Activated T-helper 17 cell treated with anti-CD3 and anti-CD28 coated beads, Interleukin-2, amount 50 U/mL, for 72 hours (primary cell): Measurements from ENCODE around the gene POLR3E. TPM values are rescaled to one million over a fixed set of nuclear protein-coding genes. Genes with fewer than 3 reads are reported as not detected.
A peak's percentile ranks its signal among the peaks of the same experiment; 100 is the strongest.

Source experiments
- ATAC-seq: fragments of 150-1000 bp; cut with Tn5 transposase; replicated peaks from 2 replicates; pipeline ENCODE4 v1.10.0; 2021; ENCODE audit warnings: mild to moderate bottlenecking, moderate library complexity
- H3K27ac Mint-ChIP-seq: one replicate; pipeline ENCODE4 v1.8.0; 2022; ENCODE audit warnings: mixed read lengths
- H3K27me3 Mint-ChIP-seq: one replicate; pipeline ENCODE4 v1.8.0; 2022; ENCODE audit warnings: mixed read lengths
- H3K36me3 Mint-ChIP-seq: one replicate; pipeline ENCODE4 v1.8.0; 2022; ENCODE audit warnings: low read depth, mild to moderate bottlenecking, mixed read lengths
- H3K4me1 Mint-ChIP-seq: one replicate; pipeline ENCODE4 v1.8.0; 2022; ENCODE audit warnings: mixed read lengths
- H3K4me3 Mint-ChIP-seq: one replicate; pipeline ENCODE4 v1.8.0; 2022; ENCODE audit warnings: mild to moderate bottlenecking, mixed read lengths
- H3K9me3 Mint-ChIP-seq: one replicate; pipeline ENCODE4 v1.8.0; 2022; ENCODE audit warnings: mixed read lengths
- total RNA-seq, 2 donors: library from RNA; stranded (reverse); gene quantifications; one replicate each; pipeline ENCODE4 v1.2.3, GENCODE V29; 2022

Gene POLR3E, protein sequence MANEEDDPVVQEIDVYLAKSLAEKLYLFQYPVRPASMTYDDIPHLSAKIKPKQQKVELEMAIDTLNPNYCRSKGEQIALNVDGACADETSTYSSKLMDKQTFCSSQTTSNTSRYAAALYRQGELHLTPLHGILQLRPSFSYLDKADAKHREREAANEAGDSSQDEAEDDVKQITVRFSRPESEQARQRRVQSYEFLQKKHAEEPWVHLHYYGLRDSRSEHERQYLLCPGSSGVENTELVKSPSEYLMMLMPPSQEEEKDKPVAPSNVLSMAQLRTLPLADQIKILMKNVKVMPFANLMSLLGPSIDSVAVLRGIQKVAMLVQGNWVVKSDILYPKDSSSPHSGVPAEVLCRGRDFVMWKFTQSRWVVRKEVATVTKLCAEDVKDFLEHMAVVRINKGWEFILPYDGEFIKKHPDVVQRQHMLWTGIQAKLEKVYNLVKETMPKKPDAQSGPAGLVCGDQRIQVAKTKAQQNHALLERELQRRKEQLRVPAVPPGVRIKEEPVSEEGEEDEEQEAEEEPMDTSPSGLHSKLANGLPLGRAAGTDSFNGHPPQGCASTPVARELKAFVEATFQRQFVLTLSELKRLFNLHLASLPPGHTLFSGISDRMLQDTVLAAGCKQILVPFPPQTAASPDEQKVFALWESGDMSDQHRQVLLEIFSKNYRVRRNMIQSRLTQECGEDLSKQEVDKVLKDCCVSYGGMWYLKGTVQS
- total RNA-seq = 10 to 100 TPM; 48.9 to 76.2 TPM

DNA sequence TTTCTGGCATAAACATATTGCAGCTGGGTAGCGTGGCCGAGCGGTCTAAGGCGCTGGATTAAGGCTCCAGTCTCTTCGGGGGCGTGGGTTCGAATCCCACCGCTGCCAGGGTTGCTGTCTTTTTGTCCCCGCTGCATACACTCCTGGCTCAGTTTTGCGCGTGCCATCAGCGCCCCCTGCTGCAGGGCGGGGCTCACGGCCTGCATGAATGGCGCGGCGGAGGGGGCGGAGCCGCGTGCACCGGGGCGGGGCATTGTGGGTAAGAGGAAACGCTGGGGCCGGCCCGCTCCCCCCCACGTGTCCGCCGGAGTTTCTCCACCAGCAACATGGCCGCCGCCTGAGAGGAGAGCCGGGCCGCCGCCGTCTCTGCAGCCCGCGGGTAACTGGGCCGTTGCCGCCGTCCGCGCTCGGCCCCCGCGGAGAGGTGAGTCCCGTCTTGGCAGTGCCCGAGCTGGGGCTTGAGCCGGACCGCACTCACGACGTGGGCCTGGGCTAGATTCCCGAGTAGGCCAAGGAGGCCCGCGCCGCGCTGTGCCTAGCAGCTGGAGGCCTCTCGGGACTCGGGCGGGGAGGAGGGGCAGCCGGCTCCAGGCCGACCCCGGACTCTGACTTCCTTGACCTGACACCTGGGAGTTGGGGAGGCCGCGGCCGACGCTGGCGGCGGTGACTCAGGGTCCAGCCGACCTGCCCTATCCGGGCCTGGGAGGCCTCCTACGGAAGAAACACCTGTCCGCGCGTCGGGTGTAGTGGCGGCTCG, at the start of gene POLR3E:
TSS of gene POLR3E (plus strand) at position 296 of the 757 bp plus-strand sequence. CDS start 5,560 bp downstream, outside the sequence.
- peaks cover 55% of the 10 kb centered on the region for H3K36me3 Mint-ChIP-seq
- H3K9me3 Mint-ChIP-seq = no peaks in the 10 kb centered on the region
- H3K4me3 Mint-ChIP-seq = peak within 1 kb of the TSS; percentile 91
- no peaks in the 10 kb centered on the region for H3K27me3 Mint-ChIP-seq
- peak within 1 kb of the TSS; percentile 100 for H3K27ac Mint-ChIP-seq
- peaks cover 40% of the 10 kb centered on the region for H3K4me1 Mint-ChIP-seq
- peak; percentile 86 for ATAC-seq

DNA sequence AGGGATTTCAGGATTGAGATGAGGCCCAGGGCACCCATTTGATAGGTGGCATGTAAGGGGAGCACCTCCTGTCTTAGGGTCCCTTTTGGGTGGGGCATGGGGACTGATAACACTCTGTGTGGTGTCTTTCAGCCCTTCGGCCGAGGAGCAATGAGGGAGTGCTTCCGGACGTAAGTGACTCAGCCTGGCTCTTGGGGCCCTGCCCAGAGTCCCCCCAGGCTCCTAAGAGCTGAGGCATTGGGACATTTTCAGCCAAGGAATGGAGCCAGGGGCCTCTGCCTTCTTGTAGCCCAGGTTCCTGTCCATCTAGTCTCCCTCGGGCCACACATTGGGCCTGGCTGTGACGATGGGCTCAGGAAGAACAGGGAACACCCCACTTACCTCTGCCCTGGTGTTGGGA, 46.7 kb upstream of the POLR3E start:
- H3K4me3 Mint-ChIP-seq = no peak overlapping the region
- no peak overlapping the region for H3K27ac Mint-ChIP-seq
- peaks cover 69% of the 10 kb centered on the region for H3K36me3 Mint-ChIP-seq
- no peak for ATAC-seq
- H3K9me3 Mint-ChIP-seq = no peaks in the 10 kb centered on the region
- H3K27me3 Mint-ChIP-seq = no peaks in the 10 kb centered on the region
- H3K4me1 Mint-ChIP-seq = no peaks in the 10 kb centered on the region

DNA sequence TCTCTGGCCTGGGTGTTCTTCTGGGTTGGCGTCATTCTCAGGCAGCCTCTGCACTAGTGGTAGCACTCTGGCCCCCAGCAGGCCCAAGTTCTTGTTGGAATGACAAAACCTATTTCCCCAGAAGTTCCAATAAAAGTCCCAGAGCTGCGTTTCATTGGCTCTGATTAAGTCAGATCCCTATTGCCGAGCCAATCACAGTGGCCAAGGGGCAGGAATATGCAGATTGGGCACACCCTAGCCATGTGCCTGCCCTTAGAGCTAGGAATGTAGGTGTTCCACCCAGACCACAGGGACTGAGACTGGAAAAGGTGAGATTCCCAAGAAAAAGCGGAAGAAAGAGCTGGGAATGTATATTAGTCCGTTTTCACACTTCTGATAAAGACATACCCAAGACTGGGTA, 44.9 kb upstream of the POLR3E start:
- Mint-ChIP-seq H3K36me3 (peaks cover 68% of the 10 kb centered on the region), H3K9me3 (no peaks in the 10 kb centered on the region), H3K4me1 (no peaks in the 10 kb centered on the region), H3K4me3 (no peak overlapping the region), H3K27ac (no peak overlapping the region), H3K27me3 (no peaks in the 10 kb centered on the region)
- ATAC-seq = no peak

DNA sequence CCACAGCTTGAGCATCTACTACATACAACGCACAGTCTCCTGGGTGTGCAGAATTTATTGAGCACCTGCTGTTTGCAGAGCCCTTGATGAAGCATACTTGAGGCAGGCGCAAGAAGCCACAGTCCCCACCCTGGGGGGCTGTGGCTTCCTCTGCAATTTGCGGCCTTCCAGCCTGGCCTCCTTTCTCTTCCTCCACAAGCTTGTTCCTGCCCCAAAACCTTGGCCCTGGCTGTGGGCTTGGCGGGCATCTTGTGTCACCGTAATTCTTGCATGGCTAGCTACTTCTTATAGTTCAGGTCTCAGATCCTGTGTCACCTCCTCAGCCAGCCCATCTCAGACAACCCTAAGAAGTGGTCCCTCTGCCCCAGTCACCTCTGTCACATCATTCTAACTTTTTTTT, 43.9 kb upstream of the POLR3E start:
- Mint-ChIP-seq H3K4me1 (no peaks in the 10 kb centered on the region), H3K27me3 (no peaks in the 10 kb centered on the region), H3K27ac (no peak overlapping the region), H3K4me3 (no peak overlapping the region), H3K36me3 (peaks cover 68% of the 10 kb centered on the region), H3K9me3 (no peaks in the 10 kb centered on the region)
- ATAC-seq = no peak

DNA sequence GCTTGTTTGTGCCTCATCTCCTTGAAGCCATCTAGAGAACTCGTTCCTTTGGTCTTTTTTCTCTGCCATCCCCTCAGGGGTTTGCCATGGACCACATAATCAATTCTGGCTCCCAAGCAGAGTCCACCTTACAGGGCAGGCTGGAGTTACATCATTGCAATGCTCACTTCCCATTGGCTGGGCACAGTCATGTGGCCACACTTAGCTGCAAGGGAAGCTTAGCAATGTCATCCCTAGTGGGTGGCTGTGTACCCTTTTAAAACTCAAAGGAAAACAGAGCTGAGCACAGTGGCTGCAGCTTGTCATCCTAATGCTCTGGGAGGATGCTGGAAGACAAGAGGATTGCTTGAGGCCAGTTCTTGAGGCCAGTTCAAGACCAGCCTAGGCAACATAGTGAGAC, 41.9 kb upstream of the POLR3E start:
- Mint-ChIP-seq H3K4me3 (no peak overlapping the region), H3K27ac (no peak overlapping the region), H3K36me3 (peaks cover 79% of the 10 kb centered on the region), H3K27me3 (no peaks in the 10 kb centered on the region), H3K4me1 (no peaks in the 10 kb centered on the region), H3K9me3 (no peaks in the 10 kb centered on the region)
- ATAC-seq = no peak

DNA sequence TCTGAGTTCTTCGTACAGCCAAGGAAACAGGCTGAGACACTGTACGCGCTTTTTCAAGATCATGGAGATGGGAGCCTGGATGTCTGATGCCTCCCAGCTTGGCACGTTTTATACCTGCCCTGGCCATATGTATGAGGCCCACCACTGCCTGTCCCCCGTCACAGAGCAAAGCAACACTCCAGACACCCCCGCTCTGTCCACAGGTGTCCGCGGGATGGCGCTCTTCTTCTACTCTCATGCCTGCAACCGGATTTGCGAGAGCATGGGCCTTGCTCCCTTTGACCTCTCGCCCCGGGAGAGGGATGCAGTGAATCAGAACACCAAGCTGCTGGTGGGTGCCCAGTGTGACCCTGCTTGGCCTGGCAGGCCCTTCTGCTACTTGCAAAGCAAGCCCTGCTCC, 39.8 kb upstream of the POLR3E start:
- H3K27me3 Mint-ChIP-seq = no peaks in the 10 kb centered on the region
- no peak overlapping the region for H3K27ac Mint-ChIP-seq
- H3K4me1 Mint-ChIP-seq = no peaks in the 10 kb centered on the region
- ATAC-seq = no peak
- H3K4me3 Mint-ChIP-seq = no peak overlapping the region
- peaks cover 74% of the 10 kb centered on the region for H3K36me3 Mint-ChIP-seq
- no peaks in the 10 kb centered on the region for H3K9me3 Mint-ChIP-seq

DNA sequence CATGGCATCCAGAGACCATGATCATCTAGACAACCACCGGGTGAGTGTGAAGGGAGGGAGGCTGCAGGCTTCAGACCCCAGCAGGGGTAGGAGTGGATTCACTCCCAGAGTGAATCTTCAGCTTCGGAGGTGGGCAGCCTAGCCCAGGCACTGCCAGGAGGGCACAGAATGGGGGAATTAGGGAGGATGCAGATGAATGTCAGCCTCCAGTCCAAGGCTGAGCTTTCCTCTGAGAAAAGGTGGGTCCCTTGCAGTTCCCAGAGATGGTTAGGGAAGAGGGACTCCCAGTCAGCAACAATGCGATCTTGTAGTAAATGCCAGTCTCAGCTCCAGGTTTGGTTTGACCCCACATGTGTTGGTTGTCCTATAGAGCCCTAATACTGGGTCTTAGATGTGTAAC, 36.7 kb upstream of the POLR3E start:
- Mint-ChIP-seq H3K27ac (peak overlapping the region; percentile 62), H3K36me3 (peaks cover 50% of the 10 kb centered on the region), H3K9me3 (no peaks in the 10 kb centered on the region), H3K4me1 (peaks cover 9% of the 10 kb centered on the region), H3K4me3 (no peak overlapping the region), H3K27me3 (no peaks in the 10 kb centered on the region)
- ATAC-seq = no peak

DNA sequence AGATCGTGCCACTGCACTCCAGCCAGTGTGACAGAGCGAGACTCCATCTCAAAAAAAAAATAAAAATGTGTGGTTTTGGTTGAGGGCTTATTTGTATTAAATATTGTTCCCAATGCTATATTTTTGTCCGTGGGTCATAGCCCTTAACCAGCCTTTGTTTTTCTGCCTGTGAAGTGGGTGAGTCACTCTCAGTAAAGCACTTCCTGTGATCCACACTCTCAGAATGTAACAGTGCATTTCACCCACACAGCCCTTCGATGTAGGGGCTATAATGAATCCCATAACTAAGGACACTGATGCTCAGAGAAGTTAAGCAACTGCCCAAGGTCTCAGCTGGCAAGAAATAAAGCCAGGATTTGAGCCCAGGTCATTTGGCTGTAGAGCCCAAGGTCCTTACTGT, 34.7 kb upstream of the POLR3E start:
- Mint-ChIP-seq H3K4me3 (peak overlapping the region; percentile 53), H3K36me3 (peaks cover 50% of the 10 kb centered on the region), H3K4me1 (peaks cover 9% of the 10 kb centered on the region), H3K27me3 (no peaks in the 10 kb centered on the region), H3K9me3 (no peaks in the 10 kb centered on the region), H3K27ac (peak overlapping the region; percentile 80)
- ATAC-seq = peak; percentile 99

DNA sequence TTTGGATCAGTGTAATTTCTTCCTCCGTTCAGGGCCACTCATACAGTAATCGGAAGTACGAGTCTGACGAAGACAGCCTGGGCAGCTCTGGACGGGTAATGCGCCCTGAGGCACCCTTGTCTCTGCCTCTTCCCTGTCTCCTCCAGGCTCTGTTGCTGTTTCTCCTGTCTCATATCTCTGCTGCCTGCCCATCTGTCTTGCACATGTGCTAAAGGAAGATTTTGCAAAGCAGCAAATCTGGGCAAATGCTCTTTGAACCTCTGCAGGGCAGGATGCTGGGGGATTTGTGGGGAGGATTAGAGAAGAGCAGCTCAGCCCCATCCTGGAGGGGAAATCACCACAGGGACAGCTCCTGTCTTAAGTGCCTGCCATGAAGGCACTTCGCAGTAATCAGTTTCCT, 32.4 kb upstream of the POLR3E start:
- Mint-ChIP-seq H3K27ac (peak overlapping the region; percentile 54), H3K27me3 (no peaks in the 10 kb centered on the region), H3K4me1 (peaks cover 9% of the 10 kb centered on the region), H3K9me3 (no peaks in the 10 kb centered on the region), H3K4me3 (no peak overlapping the region), H3K36me3 (peaks cover 48% of the 10 kb centered on the region)
- ATAC-seq = no peak

DNA sequence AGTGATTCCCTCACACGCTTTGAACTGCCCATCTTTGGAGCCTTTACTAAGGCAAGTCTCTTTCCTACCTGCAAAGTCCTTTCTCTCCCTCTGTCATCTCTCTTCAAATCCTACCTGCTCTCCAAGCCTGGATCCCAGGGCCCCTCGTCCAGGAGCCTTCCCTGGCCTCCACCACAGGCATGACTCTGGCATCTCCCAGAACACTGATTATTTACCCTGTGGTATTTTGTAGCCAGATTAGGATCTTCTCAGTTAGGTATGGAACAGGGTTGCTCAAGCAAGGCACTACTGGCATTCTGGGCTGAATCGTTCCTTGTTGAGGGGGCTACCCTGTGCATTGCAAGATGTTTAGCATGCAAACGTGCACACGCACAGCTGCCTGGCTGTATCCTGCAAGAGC, 31.9 kb upstream of the POLR3E start:
- Mint-ChIP-seq H3K4me1 (peaks cover 11% of the 10 kb centered on the region), H3K36me3 (peaks cover 48% of the 10 kb centered on the region), H3K4me3 (no peak overlapping the region), H3K9me3 (no peaks in the 10 kb centered on the region), H3K27ac (peak overlapping the region; percentile 54), H3K27me3 (no peaks in the 10 kb centered on the region)
- no peak for ATAC-seq

DNA sequence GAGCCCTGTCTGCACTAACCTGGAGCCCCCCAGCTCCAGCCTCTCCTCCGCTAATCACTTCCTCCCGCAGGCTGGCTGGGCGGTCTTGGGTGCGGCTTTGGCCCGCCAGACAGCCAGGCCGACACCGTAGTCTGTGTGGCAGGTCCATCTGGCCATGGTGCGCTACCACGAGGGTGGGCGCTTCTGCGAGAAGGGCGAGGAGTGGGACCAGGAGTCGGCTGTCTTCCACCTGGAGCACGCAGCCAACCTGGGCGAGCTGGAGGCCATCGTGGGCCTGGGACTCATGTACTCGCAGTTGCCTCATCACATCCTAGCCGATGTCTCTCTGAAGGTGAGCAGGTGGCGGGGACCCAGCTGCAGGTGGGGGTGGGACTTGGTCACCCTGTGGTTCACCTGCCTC, 30.7 kb upstream of the POLR3E start:
- Mint-ChIP-seq H3K27me3 (no peaks in the 10 kb centered on the region), H3K27ac (no peak overlapping the region), H3K9me3 (no peaks in the 10 kb centered on the region), H3K4me1 (peaks cover 14% of the 10 kb centered on the region), H3K4me3 (no peak overlapping the region), H3K36me3 (peaks cover 46% of the 10 kb centered on the region)
- no peak for ATAC-seq

DNA sequence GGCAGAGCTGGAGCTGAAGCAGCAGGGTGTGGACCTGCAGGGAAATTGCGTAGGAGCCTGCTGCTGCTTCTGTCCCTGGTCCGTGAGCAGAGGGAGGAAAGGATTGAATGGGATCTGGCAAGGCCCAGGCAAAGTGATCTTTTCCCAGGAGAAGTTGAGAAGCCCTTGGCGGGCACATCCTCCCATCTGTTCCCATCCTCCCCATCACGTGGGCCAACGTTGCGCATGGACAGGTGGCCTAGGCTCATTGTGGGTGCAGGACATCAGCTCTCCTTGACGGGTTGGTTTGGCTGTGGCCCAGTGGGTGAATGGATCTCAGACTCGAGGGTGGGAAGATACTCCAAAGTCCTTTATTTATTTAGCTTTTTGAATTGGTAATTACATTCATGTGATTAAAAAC, 29.4 kb upstream of the POLR3E start:
- no peaks in the 10 kb centered on the region for H3K9me3 Mint-ChIP-seq
- no peak overlapping the region for H3K27ac Mint-ChIP-seq
- ATAC-seq = no peak
- H3K4me1 Mint-ChIP-seq = peaks cover 14% of the 10 kb centered on the region
- H3K4me3 Mint-ChIP-seq = no peak overlapping the region
- H3K36me3 Mint-ChIP-seq = peaks cover 58% of the 10 kb centered on the region
- no peaks in the 10 kb centered on the region for H3K27me3 Mint-ChIP-seq

DNA sequence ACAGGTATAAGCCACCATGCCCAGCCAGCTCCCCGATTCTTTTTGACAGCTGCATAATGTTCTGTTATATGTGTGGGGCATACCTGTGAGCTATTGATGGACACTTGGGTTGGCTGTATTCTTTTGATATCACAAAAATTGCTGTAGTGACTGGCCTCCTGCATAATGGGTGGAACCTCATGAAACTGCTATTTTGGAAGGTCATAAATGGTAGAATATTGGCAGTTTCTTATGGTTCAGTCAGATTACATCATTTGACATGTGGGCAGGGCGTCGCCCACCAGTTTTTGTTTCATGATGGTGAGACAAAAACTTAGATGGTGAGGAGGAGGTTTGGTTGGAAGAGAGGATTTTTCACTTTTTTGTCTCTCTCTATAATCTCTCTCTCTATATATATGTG, 26.7 kb upstream of the POLR3E start:
- Mint-ChIP-seq H3K27me3 (no peaks in the 10 kb centered on the region), H3K36me3 (peaks cover 64% of the 10 kb centered on the region), H3K4me3 (no peak overlapping the region), H3K27ac (no peak overlapping the region), H3K9me3 (no peaks in the 10 kb centered on the region), H3K4me1 (peaks cover 4% of the 10 kb centered on the region)
- no peak for ATAC-seq

DNA sequence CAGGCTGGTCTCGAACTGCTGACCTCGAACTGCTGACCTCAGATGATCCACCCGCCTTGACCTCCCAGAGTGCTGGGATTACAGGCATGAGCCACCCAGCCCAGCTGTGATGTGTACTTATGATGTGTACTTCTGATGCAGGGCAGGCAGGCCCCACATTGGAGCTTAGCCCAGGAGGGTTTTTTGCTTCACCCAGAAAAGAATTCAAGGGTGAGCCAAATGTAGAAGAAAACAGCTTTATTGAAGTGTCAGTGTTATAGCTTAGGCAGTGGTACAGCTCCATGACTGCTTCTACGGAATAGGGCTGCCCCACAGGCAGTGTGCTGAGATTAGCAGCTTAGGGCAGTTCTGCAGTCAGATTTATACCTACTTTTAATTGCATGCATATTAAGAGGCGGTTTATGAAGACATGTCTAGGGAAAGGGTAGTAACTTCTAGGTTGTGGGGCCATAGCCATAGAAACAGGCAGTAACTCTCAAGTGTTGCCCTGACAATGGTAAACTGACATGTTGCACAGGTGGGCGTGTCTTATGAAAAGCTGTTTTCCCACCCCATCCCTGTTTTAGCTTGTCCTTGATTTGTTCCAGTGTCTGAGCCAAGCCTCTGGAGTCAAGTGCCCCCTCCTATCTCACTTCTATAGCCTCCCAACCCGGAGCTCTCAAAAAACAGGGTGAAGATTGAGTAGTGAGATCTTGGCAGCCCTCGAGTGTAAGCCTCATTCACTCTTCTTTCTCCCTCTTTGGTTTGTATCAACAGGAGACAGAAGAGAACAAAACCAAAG, 24.1 kb upstream of the POLR3E start:
- no peak overlapping the region for H3K4me3 Mint-ChIP-seq
- H3K36me3 Mint-ChIP-seq = peaks cover 64% of the 10 kb centered on the region
- no peaks in the 10 kb centered on the region for H3K9me3 Mint-ChIP-seq
- no peak for ATAC-seq
- H3K4me1 Mint-ChIP-seq = peaks cover 4% of the 10 kb centered on the region
- no peak overlapping the region for H3K27ac Mint-ChIP-seq
- no peaks in the 10 kb centered on the region for H3K27me3 Mint-ChIP-seq
